GM21737 (cell line): ENCODE measurements around the gene CENPX.

Experiments used
- ATAC-seq: cut with Tn5 transposase; IDR thresholded peaks from one replicate; pipeline ENCODE4 v1.9.1; 2021; ENCODE audit warnings: mild to moderate bottlenecking, moderate library complexity; ENCODE audit not compliant: unreplicated experiment

CENPX gene

GRCh38 chr17:82055023-82055964, 32.6 kb upstream of the CENPX start:
- ATAC-seq = no peak

GRCh38 chr17:82054351-82055022, 31.8 kb upstream of the CENPX start:
- no peak for ATAC-seq

- no peak for ATAC-seq
Observed at GRCh38 chr17:82053556-82054263, 31.0 kb upstream of the CENPX start.

DNA sequence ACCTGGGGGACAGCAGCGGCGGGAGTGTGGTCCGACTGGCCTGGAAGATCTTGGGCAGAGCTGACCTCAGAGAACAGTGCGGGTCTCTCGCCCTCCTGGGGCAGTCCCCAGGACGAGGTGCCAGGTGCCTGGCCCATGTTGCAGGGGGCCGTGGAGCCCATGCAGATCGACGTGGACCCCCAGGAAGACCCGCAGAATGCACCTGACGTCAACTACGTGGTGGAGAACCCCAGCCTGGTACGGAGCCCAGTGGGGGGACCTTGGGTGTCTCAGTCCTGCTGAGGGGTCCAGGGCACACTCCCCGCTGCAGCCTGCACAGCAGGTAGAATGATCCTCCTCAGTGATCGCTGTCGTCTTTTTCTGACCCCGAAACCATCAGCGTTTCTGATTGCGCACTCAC, 30.5 kb upstream of the CENPX start:
- no peak for ATAC-seq

DNA sequence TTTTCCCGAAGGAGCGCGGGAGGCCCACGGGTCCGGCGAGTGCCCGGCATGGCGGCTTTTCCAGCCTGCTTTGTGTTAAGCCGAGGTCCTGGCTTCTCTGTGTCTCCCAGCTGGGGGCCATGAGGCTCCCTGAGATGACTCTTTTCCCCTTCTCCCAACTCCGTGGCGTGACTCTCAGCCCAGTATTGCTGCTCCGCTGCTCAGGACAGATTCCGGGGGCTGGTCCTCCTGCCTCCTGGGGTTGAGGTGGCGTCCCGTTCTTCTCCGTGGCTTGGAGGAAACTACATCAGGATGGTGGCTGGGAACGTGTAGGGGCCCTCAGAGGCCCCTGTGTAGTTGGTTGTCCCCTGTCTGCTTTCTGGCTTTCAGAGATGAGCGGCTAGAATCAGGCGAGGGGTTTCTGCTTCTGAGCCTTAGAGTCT, 30.0 kb upstream of the CENPX start:
- ATAC-seq = no peak

- peak; percentile 58 for ATAC-seq
Observed at GRCh38 chr17:82051776-82052637, 29.3 kb upstream of the CENPX start, which contains the start of the genes GPS1 and RFNG. Gene GPS1 (plus strand): TSS chr17:82051898. CDS start chr17:82051932, 34 bp downstream. Gene RFNG (minus strand): TSS chr17:82051811. CDS start chr17:82051766, 45 bp downstream.

GRCh38 chr17:82050761-82051641, 28.3 kb upstream of the CENPX start:
- ATAC-seq = no peak

DNA sequence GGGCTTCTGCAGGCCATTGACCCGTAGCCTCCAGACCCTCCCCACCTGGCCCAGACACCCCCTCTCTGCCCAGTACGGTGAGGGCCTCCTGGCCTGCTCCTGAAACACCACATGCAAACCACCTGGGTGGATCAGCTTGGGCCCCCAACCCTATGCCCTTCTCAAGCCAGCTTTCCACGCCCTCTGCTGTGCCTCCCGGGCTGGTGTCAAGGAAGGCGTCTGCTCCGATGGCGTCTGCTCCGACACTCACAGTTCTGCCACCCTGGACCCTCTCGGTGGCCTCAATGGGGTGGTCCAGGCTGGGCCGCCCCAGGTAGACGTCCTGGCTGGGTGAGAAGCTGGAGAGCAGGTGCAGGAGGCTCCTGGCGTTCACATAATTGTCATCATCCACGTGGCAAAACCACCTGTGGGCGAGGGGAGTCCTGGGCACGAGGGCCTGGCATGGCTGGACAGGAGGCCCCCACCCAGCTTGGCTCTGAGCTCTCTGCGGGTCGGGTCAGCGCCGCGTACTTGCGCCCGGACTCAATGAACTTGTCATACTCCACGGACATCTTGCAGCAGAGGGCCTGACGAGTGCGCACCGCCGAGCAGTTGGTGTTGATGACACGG, 27.6 kb upstream of the CENPX start:
- no peak for ATAC-seq

DNA sequence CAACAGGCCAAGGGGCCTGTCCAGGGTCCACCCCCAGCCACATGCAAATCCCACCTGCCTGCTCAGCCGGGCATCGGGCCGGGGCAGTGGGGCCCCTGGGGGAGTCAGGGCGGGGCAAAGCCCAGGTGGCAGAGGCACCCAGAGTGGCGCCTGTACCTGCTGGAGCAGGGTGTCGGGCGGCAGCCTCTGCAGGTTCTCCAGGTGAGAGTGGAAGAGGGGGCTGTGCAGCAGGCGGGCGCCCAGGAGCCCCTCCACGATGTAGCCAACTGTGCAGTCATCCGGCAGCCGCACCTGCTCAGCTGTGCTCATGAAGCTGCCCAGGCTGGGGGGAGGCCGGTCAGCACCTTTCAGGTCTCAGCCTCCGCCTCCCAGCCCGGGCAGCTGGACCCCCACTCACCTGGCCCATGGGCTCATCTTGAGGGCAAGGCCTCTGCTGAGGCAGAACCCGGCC, 26.9 kb upstream of the CENPX start:
- ATAC-seq = no peak

- ATAC-seq = no peak
Observed at GRCh38 chr17:82049106-82049505, 26.4 kb upstream of the CENPX start.

DNA sequence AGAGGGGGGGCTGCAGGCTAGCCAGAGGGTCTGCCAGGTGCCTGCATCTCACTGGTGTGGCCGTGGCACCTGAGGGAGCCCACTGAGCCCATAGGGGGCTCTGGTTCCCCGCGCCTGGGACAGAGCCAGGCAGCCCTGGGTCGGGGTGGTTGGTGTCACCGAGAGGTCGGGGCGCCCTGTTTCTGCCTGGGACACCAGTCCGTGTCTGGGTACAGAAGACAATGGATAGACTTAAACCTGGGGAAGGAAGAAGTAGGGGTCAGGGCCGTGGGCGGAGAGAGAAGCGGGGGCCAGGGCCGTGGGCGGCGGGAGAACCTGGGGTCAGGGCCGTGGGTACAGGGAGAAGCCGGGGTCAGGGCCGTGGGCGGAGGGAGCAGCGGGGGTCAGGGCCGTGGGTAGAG, 25.9 kb upstream of the CENPX start:
- ATAC-seq = no peak

GRCh38 chr17:82047914-82048570, 25.4 kb upstream of the CENPX start:
- ATAC-seq = no peak

GRCh38 chr17:82047379-82047778, 24.7 kb upstream of the CENPX start:
- no peak for ATAC-seq

GRCh38 chr17:82046903-82047302, 24.2 kb upstream of the CENPX start:
- no peak for ATAC-seq

DNA sequence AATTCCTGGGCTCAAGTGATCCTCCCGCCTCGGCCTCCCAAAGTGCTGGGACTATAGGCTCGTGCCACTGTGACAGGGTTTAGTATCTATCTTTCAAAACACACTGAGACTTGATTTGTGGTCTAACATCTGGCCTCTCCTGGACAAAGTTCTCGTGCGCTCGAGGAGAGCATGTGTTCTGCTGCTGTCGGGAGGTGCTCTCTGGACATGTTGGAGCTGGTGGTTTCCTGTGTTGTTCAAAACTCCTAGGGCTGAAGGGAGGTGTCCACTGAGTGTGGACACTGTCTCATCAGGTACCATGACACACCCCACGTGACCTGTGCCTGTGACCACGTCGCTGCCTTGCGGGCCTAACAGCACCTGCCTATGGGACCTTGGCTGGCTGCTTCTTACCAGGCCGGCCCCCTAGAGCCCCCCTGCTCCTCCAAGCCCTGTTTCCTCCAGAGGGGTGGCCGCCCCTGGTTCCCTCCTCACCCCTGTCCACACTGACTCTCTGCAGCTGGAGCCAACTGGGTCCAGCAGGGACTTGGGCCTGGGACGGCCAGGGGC, 23.3 kb upstream of the CENPX start:
- ATAC-seq = no peak

GRCh38 chr17:82043507-82043906, 20.8 kb upstream of the CENPX start:
- ATAC-seq = no peak

DNA sequence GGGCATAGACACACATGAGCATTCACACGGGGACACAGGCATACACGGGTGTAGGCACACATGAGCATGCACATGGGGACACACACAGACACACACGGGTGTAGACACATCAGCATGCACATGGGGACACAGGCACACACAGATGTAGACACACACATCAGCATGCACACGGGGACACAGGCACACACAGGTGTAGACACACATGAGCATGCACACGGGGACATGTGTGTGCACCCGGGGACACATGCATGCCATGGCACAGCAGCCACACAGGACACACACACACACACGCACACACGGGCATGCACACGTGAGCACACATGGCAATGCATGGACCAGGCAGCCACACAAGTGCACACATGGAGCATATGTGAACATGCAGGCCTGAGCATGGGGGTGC, 20.0 kb upstream of the CENPX start:
- no peak for ATAC-seq
